C4-2B (cell line): ENCODE results near the gene ATP13A3.
"Not testable (repeated sequence)": the region's sequence is repeated elsewhere in the genome, so short reads cannot be mapped to it uniquely, and the experiment has no call there.

ENCODE experiments used
- CTCF ChIP-seq: fragments of 450-650 bp; conservative IDR thresholded peaks from 2 replicates; pipeline ENCODE4 v1.5.1; 2017; ENCODE audit warnings: mild to moderate bottlenecking
- ZFX ChIP-seq: fragments of 450-650 bp; IDR thresholded peaks from 2 replicates; pipeline ENCODE4 v1.6.1; 2017

- not testable (repeated sequence) for TF ChIP-seq CTCF, ZFX
Measured at GRCh38 chr3:194520682-194521162, 33.9 kb upstream of the ATP13A3 start.
